Lower leg skin (tissue), 3 donors: ENCODE measurements around the gene ZNF20.

Source experiments
- POLR2A ChIP-seq, 2 donors: fragments of 450-650 bp; IDR thresholded peaks; one replicate each; pipeline ENCODE4 v1.6.1; 2016 to 2017; ENCODE audit warnings: antibody characterized with exemption in 2 of 2, mild to moderate bottlenecking in 1 of 2, moderate library complexity in 1 of 2
- TF ChIP-seq, protein P1 (sequence below), 3 donors: fragments of 450-650 bp; IDR thresholded peaks; one replicate each; pipeline ENCODE4 v1.5.1; 2016; ENCODE audit warnings: antibody characterized with exemption in 3 of 3, mild to moderate bottlenecking in 3 of 3, moderate library complexity in 2 of 3

DNA sequence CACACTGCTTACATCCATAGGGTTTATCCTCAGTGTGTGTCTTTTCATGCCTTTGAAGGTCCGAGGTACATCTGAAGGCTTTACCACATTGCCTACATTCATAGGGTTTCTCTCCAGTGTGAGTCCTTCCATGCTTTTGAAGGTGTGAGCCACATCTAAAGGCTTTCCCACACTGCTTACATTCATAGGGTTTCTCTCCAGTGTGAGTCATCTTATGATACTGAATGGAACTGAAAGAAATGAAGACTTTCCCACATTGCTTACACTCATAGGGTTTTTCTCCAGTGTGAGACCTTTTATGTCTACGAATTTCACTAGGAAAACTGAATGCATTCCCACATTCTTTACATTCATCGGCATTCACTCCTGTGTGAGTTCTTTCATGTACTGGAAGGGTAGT, 7.1 kb downstream of the ZNF20 start:
- TF ChIP-seq, protein P1, sequence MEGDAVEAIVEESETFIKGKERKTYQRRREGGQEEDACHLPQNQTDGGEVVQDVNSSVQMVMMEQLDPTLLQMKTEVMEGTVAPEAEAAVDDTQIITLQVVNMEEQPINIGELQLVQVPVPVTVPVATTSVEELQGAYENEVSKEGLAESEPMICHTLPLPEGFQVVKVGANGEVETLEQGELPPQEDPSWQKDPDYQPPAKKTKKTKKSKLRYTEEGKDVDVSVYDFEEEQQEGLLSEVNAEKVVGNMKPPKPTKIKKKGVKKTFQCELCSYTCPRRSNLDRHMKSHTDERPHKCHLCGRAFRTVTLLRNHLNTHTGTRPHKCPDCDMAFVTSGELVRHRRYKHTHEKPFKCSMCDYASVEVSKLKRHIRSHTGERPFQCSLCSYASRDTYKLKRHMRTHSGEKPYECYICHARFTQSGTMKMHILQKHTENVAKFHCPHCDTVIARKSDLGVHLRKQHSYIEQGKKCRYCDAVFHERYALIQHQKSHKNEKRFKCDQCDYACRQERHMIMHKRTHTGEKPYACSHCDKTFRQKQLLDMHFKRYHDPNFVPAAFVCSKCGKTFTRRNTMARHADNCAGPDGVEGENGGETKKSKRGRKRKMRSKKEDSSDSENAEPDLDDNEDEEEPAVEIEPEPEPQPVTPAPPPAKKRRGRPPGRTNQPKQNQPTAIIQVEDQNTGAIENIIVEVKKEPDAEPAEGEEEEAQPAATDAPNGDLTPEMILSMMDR (IDR thresholded peaks at IDR 0.05): no peak
- no peak for TF ChIP-seq POLR2A (IDR thresholded peaks at IDR 0.05)
